ENCODE measurements around the gene OS9. TPM values are rescaled to one million over a fixed set of nuclear protein-coding genes. Genes with fewer than 3 reads are reported as not detected.
"Not testable (repeated sequence)": the region's sequence is repeated elsewhere in the genome, so short reads cannot be mapped to it uniquely, and the experiment has no call there.

Gene OS9
- total and polyA plus RNA-seq, 5 donors from 2014 or later: 59.2 to 151 (median 66.5) TPM

DNA sequence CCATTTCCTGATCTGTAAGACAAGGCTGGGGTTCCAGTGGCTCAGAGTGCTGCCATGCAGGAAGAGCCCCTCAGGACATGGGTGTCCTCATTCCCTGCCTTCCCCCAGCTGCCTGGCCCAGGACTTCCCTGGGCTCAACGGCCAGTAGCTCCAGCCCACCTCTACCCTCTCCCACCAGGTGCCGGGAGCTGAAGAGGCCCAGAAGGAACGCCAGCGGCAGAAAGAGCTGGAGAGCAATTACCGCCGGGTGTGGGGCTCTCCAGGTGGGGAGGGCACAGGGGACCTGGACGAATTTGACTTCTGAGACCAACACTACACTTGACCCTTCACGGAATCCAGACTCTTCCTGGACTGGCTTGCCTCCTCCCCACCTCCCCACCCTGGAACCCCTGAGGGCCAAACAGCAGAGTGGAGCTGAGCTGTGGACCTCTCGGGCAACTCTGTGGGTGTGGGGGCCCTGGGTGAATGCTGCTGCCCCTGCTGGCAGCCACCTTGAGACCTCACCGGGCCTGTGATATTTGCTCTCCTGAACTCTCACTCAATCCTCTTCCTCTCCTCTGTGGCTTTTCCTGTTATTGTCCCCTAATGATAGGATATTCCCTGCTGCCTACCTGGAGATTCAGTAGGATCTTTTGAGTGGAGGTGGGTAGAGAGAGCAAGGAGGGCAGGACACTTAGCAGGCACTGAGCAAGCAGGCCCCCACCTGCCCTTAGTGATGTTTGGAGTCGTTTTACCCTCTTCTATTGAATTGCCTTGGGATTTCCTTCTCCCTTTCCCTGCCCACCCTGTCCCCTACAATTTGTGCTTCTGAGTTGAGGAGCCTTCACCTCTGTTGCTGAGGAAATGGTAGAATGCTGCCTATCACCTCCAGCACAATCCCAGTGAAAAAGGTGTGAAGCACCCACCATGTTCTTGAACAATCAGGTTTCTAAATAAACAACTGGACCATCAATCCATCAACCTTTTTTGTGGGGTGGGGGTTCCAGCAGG, 27.0 kb downstream of the OS9 start:
- H3K36me3 Mint-ChIP-seq: peaks cover 15% of the 10 kb centered on the region
- DNase-seq: no peak
- Histone ChIP-seq H3K4me3 (ENCODE audit: low read depth, low read length) (no peak overlapping the region), H3K4me1 (ENCODE audit: control insufficient read depth, insufficient read depth, low read length, poor library complexity, severe bottlenecking) (peaks cover 4% of the 10 kb centered on the region), H3K36me3 (ENCODE audit: control insufficient read depth, insufficient read depth, low read length) (peaks cover 48% of the 10 kb centered on the region), H3K27me3 (ENCODE audit: control insufficient read depth, insufficient read depth, low read length) (no peaks in the 10 kb centered on the region), H3K27ac (ENCODE audit: insufficient read depth, low read length, poor library complexity, severe bottlenecking) (no peak overlapping the region), H3K9me3 (ENCODE audit: control insufficient read depth in 2 of 2, low read length in 2 of 2) (no peaks in the 10 kb centered on the region)
- H3K9me3 Mint-ChIP-seq: no peaks in the 10 kb centered on the region
- H3K4me1 Mint-ChIP-seq: peaks cover 0 to 22% (median 6%) of the 10 kb centered on the region in 4 donors
- H3K4me3 Mint-ChIP-seq: no peak overlapping the region
- H3K27ac Mint-ChIP-seq: no peak overlapping the region
- peaks cover 5% of the 10 kb centered on the region for H3K27me3 Mint-ChIP-seq
- ATAC-seq (ENCODE audit: low read depth in 2 of 2): no peak

DNA sequence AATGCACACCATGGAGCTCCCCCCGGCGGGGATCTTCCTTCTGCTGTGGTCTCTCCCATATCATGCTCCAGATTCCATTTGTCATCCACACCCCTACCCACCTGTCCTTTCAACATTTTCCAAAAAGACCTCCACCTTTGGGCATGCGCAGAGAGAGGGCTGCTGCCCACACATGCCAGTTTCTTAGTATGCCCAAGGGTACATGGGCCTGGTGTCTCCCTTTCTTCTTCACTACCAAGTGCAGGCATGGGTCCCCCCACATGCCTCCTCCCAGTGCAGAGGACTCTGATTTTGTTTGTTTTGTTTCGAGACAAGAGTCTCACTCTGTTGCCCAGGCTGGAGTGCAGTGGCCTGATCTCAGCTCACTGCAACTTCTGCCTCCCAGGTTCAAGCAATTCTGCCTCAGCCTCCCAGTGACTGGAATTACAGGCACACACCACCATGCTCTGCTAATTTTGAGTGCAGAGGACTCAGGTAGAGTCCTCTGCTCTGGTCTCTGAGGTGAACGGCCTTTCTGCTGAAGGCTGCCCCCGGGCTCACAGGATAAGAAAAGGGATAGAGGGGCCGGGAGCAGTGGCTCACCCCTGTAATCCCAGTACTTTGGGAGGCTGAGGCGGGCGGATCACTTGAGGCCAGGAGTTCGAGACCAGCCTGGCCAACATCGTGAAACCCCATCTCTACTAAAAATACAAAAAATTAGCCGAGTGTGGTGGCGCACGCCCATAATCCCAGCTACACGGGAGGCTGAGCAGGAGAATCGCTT, 28.1 kb downstream of the OS9 start:
- not testable (repeated sequence) for H3K27me3 Mint-ChIP-seq; H3K27ac ChIP-seq (ENCODE audit: insufficient read depth, low read length, poor library complexity, severe bottlenecking); H3K9me3 Mint-ChIP-seq; DNase-seq; H3K9me3 ChIP-seq (ENCODE audit: control insufficient read depth in 2 of 2, low read length in 2 of 2); H3K4me3 ChIP-seq (ENCODE audit: low read depth, low read length); H3K4me1 ChIP-seq (ENCODE audit: control insufficient read depth, insufficient read depth, low read length, poor library complexity, severe bottlenecking); ATAC-seq (ENCODE audit: low read depth in 2 of 2); H3K27me3 ChIP-seq (ENCODE audit: control insufficient read depth, insufficient read depth, low read length); H3K4me3 Mint-ChIP-seq
- H3K4me1 Mint-ChIP-seq: peaks cover 0 to 22% (median 6%) of the 10 kb centered on the region in 4 donors
- H3K36me3 Mint-ChIP-seq: peaks cover 15% of the 10 kb centered on the region
- peak overlapping the region; percentile 65 to 67 (median 67) for H3K27ac Mint-ChIP-seq
- peaks cover 43% of the 10 kb centered on the region for H3K36me3 ChIP-seq (ENCODE audit: control insufficient read depth, insufficient read depth, low read length)

DNA sequence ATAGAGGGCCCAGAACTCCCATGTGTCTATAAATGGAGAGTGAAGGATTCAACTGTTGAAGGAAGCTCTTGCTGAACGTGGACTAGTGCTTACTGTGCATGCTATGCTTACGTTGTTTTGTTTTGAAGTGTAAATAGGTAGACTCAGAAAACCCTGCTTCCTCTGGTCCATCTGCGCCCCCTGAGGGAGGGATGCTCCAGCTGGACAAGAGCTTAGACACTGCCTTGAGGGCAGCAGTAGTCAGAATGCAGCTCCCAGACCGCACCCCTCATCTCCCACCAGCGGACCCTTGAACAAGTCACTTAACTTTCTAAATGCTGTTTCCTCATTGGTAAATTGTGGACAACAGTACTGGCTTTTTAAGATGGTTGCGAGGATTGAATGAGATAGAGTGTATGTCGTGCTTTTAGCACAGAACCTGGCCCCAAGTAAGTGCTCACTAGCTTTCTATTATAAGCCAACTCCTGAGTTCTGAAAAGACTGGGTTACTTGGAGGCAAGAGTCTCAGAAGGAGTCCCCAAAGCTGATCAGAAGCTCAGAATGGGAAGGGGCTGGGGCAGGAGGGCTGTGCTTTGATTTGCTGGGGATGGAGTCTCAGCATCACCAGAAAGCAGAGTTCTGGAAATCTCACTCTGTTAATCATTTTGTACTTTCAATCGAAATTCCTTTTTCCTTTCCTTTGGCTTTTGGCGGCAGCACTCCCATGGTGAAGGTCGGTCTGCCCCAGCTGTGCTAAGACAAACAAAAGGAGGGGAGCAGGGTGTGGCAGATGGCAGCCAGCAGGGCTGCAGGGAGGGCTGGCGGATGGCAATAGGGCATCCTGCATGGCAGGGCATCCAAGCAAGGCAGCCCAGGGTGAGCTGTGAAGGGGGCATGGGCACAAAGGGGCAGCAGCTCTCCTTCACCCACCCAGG, 29.0 kb downstream of the OS9 start:
- no peaks in the 10 kb centered on the region for H3K27me3 ChIP-seq (ENCODE audit: control insufficient read depth, insufficient read depth, low read length)
- no peak overlapping the region for H3K4me3 ChIP-seq (ENCODE audit: low read depth, low read length)
- DNase-seq: no peak
- no peaks in the 10 kb centered on the region for H3K9me3 Mint-ChIP-seq
- peaks cover 5% of the 10 kb centered on the region for H3K27me3 Mint-ChIP-seq
- peak overlapping the region; percentile 43 to 69 (median 65) for H3K27ac Mint-ChIP-seq
- ATAC-seq (ENCODE audit: low read depth in 2 of 2): no peak
- peaks cover 0 to 22% (median 6%) of the 10 kb centered on the region in 4 donors for H3K4me1 Mint-ChIP-seq
- no peak overlapping the region for H3K4me3 Mint-ChIP-seq
- H3K36me3 Mint-ChIP-seq: peaks cover 17% of the 10 kb centered on the region
- peaks cover 45% of the 10 kb centered on the region for H3K36me3 ChIP-seq (ENCODE audit: control insufficient read depth, insufficient read depth, low read length)
- H3K4me1 ChIP-seq (ENCODE audit: control insufficient read depth, insufficient read depth, low read length, poor library complexity, severe bottlenecking): peaks cover 4% of the 10 kb centered on the region
- peak overlapping the region; percentile 33 for H3K27ac ChIP-seq (ENCODE audit: insufficient read depth, low read length, poor library complexity, severe bottlenecking)
- H3K9me3 ChIP-seq (ENCODE audit: control insufficient read depth in 2 of 2, low read length in 2 of 2): no peaks in the 10 kb centered on the region

DNA sequence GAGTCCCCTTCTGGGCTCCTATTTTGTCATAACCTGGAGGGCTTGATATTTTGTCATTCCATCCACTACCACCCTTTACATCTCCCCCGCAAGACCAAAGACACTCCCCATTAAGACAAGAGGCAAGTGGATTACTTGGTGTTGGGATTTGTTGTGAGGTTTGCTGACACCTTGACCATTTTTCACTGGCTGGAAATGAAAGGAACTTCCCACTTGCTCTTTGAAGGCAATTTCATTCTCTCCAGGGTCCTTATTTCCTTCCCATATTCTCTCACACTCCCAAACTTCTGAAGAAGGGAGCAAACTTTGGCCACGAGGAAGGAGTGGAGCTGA, 29.7 kb downstream of the OS9 start:
- no peak overlapping the region for H3K4me3 Mint-ChIP-seq

DNA sequence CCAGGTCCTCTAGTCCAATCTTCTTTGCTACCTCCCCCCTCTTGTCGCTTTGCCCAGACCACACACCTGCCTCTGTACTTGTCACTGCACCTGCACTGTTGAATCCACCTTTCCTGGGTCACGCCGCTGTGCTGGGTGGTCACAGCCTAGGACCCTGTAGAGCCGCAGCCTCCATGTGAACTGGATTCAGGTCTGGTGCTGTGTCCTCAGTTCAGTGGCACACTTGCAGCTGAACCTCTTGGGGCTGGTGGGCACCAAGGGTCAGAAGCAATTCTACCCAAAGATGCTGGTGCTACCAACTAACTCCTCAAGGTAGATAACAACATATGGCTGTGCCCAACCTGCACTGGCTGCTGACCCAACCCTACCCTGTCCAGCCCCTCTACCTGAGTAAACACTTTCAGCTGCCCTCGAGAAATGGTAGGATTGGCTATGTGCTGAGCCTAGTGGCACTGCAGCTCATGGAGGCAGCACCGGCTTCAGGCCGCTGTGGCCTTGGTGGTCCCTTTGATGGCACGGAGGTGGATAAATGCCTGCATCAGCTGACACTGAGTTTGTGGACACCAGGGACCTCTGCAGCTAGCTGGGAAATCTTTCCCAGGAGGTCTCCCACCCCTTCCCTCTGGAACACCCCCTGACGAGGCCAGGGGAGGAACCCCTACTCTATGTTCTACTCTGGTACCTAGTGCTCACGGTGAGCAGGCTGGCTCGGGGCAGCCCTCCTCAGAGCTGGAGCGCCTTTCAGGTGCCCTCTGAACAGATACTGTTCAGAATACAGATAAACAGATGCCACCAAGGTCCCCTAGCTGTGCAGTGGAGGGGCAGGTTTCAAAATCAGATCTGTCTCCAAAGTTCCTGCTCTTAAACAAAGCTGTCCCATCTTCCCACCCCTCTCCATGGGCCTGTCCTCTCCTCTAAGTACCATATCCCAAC, 30.3 kb downstream of the OS9 start:
- no peak for DNase-seq
- no peaks in the 10 kb centered on the region for H3K9me3 Mint-ChIP-seq
- no peak for ATAC-seq (ENCODE audit: low read depth in 2 of 2)
- Histone ChIP-seq H3K9me3 (ENCODE audit: control insufficient read depth in 2 of 2, low read length in 2 of 2) (no peaks in the 10 kb centered on the region), H3K36me3 (ENCODE audit: control insufficient read depth, insufficient read depth, low read length) (peaks cover 41% of the 10 kb centered on the region), H3K27ac (ENCODE audit: insufficient read depth, low read length, poor library complexity, severe bottlenecking) (no peak overlapping the region), H3K27me3 (ENCODE audit: control insufficient read depth, insufficient read depth, low read length) (no peaks in the 10 kb centered on the region), H3K4me3 (ENCODE audit: low read depth, low read length) (no peak overlapping the region), H3K4me1 (ENCODE audit: control insufficient read depth, insufficient read depth, low read length, poor library complexity, severe bottlenecking) (peaks cover 4% of the 10 kb centered on the region)
- H3K4me3 Mint-ChIP-seq: peak overlapping the region in 1 of 4 donors; percentile 7
- peaks cover 17% of the 10 kb centered on the region for H3K36me3 Mint-ChIP-seq
- peak overlapping the region; percentile 21 to 74 (median 69) for H3K27ac Mint-ChIP-seq
- H3K27me3 Mint-ChIP-seq: peaks cover 5% of the 10 kb centered on the region
- H3K4me1 Mint-ChIP-seq: peaks cover 0 to 22% (median 8%) of the 10 kb centered on the region in 4 donors

More for the DNA sequence above, 29.7 kb downstream of the OS9 start:
- DNase-seq (no peak), ATAC-seq (ENCODE audit: low read depth in 2 of 2) (no peak)
- Mint-ChIP-seq H3K27me3 (peaks cover 5% of the 10 kb centered on the region), H3K4me1 (peaks cover 0 to 22% (median 8%) of the 10 kb centered on the region in 4 donors), H3K27ac (peak overlapping the region in 1 of 3 donors; percentile 69), H3K9me3 (no peaks in the 10 kb centered on the region), H3K36me3 (peaks cover 19% of the 10 kb centered on the region)
- H3K9me3 ChIP-seq (ENCODE audit: control insufficient read depth in 2 of 2, low read length in 2 of 2): no peaks in the 10 kb centered on the region
- peaks cover 45% of the 10 kb centered on the region for H3K36me3 ChIP-seq (ENCODE audit: control insufficient read depth, insufficient read depth, low read length)
- H3K4me3 ChIP-seq (ENCODE audit: low read depth, low read length): no peak overlapping the region
- no peaks in the 10 kb centered on the region for H3K27me3 ChIP-seq (ENCODE audit: control insufficient read depth, insufficient read depth, low read length)
- H3K4me1 ChIP-seq (ENCODE audit: control insufficient read depth, insufficient read depth, low read length, poor library complexity, severe bottlenecking): peaks cover 4% of the 10 kb centered on the region
- H3K27ac ChIP-seq (ENCODE audit: insufficient read depth, low read length, poor library complexity, severe bottlenecking): no peak overlapping the region

DNA sequence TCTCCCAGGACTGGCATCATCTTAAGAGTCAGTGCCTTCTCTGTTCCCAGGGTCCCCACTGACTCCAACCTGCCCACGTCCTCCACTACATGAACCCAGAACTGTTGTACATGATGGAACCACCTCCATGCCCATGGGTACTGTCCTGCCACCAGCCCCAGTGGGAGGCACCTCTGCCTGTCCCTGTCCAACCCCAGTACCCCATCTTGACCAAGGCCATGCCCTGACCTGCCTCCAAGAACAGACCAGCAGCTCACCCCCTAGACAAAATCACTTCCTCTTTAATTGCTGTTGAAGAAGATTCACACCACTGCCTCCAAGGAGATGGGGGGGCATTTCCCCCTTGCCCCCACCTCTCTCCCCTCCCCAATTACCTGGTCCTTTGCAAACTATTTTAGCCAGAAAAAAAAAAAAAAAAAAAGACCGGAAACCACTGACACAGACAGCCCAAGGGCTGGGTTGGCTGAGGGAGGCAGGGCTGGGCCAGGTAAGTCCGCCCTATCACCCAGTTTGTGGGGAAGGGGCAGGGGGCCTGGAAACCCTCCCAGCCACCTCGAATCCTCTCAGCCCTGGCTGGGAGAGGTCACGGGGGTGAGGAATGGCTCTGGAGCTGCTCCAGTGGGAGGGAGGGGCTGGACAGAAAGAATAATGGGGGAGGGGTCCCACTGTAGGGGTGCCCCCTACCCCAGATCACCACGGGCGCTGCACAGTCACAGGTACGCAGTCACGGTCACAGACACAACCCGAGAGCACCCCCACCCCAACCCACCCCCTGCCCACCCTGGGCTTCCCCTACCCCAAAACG, 31.2 kb downstream of the OS9 start:
- Histone ChIP-seq H3K9me3 (ENCODE audit: control insufficient read depth in 2 of 2, low read length in 2 of 2) (no peaks in the 10 kb centered on the region), H3K36me3 (ENCODE audit: control insufficient read depth, insufficient read depth, low read length) (peaks cover 41% of the 10 kb centered on the region), H3K27me3 (ENCODE audit: control insufficient read depth, insufficient read depth, low read length) (no peaks in the 10 kb centered on the region), H3K4me3 (ENCODE audit: low read depth, low read length) (no peak overlapping the region), H3K27ac (ENCODE audit: insufficient read depth, low read length, poor library complexity, severe bottlenecking) (no peak overlapping the region), H3K4me1 (ENCODE audit: control insufficient read depth, insufficient read depth, low read length, poor library complexity, severe bottlenecking) (peaks cover 4% of the 10 kb centered on the region)
- ATAC-seq (ENCODE audit: low read depth in 2 of 2): no peak
- Mint-ChIP-seq H3K9me3 (no peaks in the 10 kb centered on the region), H3K36me3 (peaks cover 15% of the 10 kb centered on the region), H3K27ac (peak overlapping the region; percentile 66 to 74 (median 69)), H3K4me3 (no peak overlapping the region), H3K4me1 (peaks cover 0 to 22% (median 8%) of the 10 kb centered on the region in 4 donors), H3K27me3 (peaks cover 5% of the 10 kb centered on the region)
- no peak for DNase-seq

Measured in CD4-positive, CD25-positive, alpha-beta regulatory T cell (primary cell).